ENCODE measurements around the gene MED26.

GRCh38 chr19:16540948-16541347 is 87.1 kb downstream of the MED26 start:
- TF ChIP-seq TCF12 (IDR thresholded peaks at IDR 0.05) (no peak), TCF12 (CRISPR knock-in tag; IDR thresholded peaks at IDR 0.05) (no peak), THRA (CRISPR knock-in tag; IDR thresholded peaks at IDR 0.05; ENCODE audit: borderline replicate concordance) (no peak), MTA1 (CRISPR knock-in tag; IDR thresholded peaks at IDR 0.05; ENCODE audit: borderline replicate concordance) (no peak), ATF3 (CRISPR knock-in tag; IDR thresholded peaks at IDR 0.05) (no peak), NR2C2 (CRISPR knock-in tag; IDR thresholded peaks at IDR 0.05; ENCODE audit: borderline replicate concordance) (no peak), SRF (IDR thresholded peaks at IDR 0.05; ENCODE audit: low read depth, low read length) (no peak), SMC3 (IDR thresholded peaks at IDR 0.05; ENCODE audit: low read length) (no peak), TBL1XR1 (IDR thresholded peaks at IDR 0.05; ENCODE audit: borderline replicate concordance, low read length, partially characterized antibody) (no peak), JUND (CRISPR knock-in tag; IDR thresholded peaks at IDR 0.05) (no peak)
